ENCODE results near the gene GRK2.
"Not testable (repeated sequence)": the region's sequence is repeated elsewhere in the genome, so short reads cannot be mapped to it uniquely, and the experiment has no call there.

The GRK2 gene

DNA sequence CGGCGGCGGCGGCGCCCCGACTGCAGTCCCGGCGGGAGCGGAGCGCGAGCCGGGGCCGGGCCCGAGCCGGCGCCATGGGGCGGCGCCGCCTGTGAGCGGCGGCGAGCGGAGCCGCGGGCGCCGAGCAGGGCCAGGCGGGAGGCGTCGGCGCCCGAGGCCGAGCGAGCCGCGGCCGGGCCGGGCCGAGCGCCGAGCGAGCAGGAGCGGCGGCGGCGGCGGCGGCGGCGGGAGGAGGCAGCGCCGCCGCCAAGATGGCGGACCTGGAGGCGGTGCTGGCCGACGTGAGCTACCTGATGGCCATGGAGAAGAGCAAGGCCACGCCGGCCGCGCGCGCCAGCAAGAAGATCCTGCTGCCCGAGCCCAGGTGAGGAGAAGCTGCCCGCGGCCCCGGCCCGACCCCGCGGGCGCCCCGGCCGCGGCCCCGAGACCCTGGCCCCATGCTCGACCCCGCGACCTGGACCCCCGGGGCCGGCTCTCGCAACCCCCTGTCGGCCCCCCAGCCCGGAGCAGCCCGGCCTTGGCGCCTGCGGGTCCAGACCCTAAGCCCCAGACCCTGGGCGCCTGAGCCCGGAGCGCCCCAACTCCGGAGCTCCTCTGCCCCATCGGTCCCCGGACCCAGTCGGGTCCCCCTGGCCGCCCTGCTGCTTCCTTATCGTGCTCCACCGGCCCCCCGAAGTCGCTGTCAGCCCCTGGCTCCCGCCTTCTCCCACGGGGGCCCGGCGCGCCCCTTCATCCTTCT is at the start of gene GRK2:
Gene GRK2 (plus strand): TSS at position 25 of the 739 bp plus-strand sequence. CDS start 227 bp downstream, at position 252.
- DNase-seq, result peak; percentile 60

DNA sequence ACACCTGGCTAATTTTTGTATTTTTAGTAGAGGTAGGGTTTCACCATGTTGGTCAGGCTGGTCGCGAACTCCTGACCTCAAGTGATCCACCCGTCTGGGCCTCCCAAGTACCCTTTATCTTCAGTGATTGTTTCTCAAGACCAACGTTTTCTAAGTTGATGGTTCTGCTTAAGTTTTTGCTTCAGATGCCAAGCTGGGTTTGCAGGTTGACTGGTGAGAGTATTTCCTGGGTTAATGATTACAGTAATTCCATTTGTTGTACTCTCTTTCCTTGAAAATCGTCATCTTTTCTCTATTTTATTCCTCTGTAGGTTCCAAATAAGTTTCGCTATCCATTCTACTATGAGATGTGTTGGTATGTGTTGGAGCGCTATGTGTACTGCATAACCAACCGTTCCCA is 38.5 kb upstream of the GRK2 start:
- no peak for DNase-seq

DNA sequence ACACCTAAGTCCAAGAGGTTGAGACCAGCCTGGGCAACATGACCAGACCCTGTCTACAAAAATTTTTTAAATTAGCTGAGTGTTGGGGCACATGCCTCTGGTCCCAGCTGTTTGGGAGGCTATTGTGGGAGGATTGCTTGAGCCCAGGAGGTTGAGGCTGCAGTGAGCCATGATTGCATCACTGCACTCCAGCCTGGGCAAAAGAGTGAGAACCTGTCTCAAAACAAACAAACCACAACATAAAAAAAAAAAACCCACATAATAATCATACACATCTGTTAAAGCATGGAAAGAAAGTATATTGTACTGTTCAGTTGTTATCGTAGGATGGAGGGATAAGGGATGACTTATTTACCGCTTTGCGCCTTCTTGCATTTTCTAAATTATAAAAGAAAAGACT is 35.9 kb upstream of the GRK2 start:
- DNase-seq, result peak; percentile 3

DNA sequence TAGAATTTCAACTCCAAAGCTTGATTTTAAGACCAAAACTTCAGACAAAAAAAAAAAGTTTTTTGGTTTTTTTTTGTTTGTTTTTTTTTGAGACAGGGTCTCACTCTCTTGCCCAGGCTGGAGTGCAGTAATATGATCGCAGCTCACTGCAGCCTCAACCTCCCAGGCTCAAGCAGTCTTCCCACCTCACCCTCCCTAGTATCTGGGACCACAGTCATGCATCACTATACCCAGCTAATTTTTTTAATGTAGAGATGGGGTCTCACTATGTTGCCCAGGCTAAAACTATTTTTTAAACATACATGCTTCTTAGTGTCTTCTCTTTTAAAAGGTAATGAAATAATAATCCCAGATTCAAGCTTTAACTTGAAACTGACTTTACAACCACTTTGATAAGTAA is 35.4 kb upstream of the GRK2 start:
- DNase-seq, result no peak

DNA sequence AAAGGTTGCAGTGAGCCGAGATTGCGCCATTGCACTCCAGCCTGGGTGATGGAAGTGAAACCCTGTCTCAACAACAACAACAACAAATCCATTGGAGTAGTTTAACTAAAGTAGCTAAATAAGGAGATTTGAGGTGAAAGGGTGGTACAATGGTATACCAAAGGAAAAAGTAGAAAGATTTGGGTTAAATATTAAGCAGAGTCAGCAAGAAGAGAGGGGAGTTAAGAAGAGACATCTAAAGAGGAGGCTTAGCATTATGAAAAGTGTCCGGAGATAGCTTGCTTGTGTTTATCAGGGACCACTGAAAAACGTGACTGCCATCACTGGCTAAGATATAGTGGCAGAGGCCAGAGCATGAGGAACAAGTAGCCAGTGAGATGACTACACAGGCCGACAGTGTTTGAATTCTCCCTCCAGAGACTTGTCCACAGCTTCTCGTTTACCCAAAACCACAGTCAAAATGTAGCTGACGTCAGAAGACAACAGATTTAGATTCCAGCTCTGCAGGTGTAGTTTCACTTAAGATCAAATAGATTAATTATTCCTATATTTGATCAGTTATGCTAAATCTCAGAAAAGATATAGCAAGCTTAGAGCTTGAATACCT is 32.6 kb upstream of the GRK2 start:
- DNase-seq, result no peak

DNA sequence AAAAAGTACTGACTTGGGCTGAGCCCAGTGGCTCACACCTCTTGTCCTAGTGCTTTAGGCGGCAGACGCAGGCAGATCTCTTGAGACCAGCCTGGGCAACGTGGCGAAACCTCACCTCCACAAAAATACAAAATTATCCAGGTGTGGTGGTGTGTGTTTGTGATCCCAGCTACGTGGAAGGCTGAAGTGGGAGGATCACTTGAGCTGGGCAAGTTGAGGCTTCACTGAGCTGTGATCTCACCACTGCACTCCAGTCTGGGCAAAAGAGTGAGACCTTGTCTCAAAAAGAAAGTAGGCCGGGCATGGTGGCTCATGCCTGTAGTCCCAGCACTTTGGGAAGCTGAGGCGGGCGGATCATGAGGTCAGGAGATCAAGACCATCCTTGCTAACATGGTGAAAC is 31.7 kb upstream of the GRK2 start:
- DNase-seq, result not testable (repeated sequence)

DNA sequence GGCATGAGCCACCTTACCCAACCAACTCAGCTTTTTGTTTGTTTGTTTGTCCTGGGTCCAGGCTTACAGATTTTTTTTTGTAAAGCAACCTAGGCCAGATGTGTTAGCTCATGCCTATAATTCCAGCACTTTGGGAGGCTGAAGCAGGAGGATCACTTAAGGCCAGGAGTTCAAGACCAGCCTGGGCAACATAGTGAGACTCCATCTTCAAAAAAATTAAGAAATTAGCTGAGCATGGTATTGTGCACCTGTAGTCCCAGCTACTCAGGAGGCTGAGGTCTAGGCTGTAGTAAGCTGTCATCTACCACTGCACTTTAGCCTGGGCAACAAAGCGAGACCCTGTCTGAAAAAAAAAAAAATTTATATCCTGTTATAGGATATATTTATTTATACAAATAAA is 28.7 kb upstream of the GRK2 start:
- DNase-seq, result no peak

DNA sequence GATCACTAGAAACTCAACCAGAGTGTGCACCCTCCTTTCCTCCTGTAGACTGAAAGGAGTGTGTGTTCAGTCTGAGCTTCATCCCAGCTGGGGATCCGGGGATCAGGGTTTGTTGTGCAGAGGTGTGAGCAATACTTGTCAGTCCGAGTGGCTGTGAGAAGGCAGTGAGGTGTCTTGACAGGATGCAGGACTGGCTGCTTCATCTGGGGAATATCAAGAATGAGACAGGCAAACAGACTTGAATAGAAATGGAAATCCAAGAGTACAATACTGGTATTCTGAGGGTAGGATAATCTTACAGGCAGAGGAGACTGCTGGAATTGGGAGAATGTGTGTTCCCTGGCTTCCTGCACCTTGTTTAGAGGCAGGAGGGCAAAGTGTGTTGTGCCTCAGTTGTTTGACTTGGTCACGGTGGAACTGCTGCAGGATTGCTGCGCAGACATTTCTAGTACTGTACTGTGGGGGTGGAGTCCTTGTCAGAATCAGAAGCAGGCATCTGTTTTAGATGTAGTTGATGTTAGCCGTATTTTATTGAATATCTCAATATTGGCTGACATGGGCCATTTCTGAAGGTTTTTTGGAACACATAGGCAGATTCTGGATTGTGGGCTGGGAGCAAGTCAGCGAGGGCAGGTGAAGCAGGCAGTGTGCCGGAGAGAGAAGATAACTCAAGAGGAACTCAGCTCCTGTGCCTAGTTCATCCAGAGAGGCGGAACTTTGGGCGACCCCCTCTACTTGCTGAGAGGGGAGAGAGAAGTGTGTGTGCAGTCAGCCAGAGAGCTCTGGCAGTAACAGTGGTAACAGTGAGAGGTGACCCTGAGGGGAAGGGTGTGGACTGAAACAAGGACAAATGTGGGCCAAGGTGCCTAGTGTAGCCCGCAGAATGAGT is 27.1 kb upstream of the GRK2 start:
- peak; percentile 27 for DNase-seq

DNA sequence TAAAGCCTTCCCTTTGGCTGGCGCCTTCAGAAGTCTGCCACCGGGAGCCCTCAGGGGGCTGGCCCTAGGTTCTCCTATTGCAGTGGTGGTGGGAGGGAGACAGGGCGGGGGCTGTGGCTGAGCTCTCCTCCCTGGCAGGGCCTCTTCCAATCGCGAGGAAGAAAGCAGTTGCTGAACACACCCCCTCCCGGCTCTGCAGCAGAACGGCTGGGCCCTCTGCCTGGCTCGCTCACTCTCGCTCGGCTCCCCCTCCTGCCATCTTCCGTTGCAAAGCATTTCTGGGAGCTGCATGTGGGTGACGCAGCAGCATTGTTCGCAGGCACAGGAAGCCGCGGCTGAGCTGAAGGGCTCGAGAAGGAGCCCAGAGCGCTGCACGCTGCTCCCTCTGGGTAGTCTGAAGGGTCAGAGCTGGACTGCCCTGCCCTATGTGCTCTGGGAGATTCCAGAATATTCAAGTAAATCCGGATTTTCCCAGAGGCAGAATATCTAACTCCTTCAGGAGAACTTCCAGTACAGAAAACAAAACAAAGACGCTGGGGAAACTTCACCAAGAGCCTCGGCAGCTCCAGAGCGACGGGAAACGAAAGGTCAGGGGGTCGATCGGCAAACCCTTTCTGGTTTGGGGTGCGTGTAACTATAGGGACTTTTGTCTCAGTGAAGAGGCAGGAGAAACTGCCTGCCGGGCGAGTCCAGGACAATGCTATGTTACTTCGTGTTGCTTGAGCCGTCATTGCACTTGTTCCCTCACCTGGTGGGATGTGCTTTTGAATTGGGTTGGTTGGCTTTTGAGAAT is 26.3 kb upstream of the GRK2 start:
- DNase-seq, result peak; percentile 98

DNA sequence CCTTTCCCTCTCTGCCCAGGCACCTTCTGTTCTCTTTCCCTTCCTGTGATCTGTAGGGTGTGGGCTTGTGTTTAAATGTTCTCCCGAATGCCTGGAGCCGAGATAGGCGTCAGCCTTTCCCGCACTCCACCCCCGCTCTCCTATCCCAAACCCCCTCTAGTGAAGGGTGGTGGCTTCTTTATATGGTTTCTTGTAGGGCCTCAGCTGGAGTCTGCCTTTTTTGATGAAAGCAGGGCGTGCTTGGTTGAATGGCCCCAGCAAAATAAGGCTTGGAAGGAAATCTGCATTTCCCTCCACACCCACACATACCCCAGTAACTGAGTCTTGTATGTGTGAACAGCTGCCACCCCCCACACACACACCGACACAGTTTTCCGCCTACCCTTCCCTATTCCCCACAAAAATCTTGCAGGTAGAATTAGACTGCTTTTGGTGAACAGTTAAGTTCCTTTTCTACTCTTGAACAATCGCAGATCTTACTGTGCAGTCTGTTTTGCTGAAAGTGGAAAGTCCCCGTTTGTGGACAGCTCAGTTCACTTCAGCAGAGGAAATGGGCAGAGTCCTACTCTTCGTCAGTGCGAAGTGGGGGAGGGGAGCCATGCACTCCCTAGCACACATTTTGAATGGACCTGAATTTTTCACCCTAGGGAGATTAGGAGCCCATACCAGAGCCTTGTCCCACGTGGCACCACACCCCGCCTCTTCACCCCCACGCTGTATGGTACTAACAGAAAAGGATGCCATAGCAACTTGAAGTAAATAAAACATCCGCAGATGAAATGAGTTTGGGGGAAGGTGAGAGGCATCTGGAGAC is 25.5 kb upstream of the GRK2 start:
- peak; percentile 75 for DNase-seq

DNA sequence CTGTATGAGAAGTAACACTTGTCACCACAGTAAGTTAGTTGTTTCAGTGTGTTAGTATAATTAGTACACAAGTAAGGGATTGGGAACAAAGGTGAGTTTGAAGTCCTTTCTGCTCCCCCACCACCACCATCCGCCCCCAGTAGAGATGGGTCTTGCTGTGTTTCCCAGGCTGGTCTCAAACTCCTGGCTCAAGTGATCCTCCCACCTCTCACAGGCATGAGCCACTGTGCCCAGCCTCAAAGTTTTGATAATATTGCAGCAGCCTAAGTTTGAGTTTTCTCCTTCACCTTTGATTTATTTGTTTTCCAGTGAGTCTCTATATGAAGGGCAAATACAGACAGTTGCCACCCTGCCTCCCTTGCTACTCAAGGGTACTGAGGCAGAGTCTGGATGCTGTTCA is 23.7 kb upstream of the GRK2 start:
- no peak for DNase-seq

DNA sequence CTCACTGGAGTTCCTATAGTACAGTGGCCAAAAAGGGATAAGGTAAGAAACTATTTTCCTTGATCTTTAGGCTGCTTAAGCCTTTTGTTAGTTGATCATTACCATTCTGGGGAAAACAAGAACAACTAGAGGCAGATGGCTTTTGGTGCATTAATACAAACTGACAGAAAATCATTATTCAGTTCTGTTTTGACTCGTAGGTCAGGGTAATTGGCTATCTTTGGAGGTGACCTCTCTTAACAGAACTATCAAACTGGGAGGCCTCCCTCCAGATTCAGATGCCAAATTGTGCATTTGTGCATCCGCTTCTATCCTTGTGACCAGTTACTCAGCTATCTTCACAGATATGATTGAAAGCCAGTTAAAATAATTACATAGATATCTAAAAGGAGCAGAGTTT is 23.2 kb upstream of the GRK2 start:
- DNase-seq, result no peak

DNA sequence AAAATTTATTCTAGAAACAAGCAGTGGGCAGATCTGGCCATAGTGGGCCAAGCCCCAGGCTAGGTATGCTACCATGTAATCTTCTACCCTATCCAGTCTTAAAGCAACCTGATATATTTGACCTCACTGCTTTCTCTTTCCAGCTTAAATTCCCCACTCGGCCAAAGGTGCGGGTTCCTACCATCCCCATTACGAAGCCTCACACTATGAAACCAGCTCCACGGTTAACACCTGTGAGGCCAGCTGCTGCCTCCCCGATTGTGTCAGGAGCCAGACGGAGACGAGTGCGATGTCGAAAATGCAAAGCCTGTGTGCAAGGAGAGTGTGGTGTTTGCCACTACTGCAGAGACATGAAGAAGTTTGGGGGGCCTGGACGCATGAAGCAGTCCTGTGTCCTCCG is 21.2 kb upstream of the GRK2 start:
- no peak for DNase-seq

DNA sequence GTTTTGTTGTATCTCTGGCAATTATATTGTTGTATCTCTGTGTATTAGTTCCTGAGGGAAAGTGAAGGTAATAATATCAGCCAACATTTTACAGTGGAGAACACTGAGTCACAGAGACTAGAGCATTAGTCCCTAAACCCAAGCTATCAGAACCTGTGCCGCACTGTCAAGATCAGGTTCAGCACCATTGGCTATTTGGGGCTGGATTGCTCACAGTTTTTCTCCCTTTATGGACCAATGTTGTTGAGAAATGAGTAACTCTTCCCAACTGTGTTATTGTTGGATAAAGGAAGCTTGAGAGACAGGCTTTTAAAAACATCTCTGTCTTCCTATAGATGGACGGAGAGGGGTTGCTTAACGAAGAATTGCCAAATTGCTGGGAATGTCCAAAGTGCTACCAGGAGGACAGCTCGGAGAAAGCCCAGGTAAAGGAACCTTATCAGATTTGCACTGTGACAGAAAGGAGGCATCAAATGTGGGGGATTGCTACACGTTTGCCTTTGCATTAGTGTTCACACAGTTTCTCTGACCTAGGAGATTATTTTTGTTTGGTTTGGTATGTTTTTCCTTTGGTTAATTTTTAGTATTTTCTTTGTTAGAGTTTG is 18.2 kb upstream of the GRK2 start:
- no peak for DNase-seq

DNA sequence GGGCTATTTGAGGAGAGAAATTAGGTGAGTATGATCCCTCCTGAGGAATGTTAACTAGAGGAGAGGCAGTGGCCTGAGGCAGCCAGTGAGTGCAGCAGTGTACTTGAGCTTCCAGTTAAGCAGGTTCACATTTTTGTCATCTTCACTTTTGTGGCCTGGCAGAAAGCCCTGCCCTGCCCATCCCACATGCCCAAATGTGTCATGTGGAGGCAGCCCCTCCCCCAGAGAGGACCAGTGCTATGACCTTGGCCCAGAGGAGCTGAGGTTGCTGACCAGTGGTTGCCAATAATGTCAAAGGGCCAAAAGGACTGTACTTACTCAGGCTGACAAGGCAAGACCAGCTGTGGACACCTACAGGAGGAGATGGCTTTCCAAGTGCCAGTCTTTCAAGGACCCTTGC is 17.6 kb upstream of the GRK2 start:
- DNase-seq, result no peak

DNA sequence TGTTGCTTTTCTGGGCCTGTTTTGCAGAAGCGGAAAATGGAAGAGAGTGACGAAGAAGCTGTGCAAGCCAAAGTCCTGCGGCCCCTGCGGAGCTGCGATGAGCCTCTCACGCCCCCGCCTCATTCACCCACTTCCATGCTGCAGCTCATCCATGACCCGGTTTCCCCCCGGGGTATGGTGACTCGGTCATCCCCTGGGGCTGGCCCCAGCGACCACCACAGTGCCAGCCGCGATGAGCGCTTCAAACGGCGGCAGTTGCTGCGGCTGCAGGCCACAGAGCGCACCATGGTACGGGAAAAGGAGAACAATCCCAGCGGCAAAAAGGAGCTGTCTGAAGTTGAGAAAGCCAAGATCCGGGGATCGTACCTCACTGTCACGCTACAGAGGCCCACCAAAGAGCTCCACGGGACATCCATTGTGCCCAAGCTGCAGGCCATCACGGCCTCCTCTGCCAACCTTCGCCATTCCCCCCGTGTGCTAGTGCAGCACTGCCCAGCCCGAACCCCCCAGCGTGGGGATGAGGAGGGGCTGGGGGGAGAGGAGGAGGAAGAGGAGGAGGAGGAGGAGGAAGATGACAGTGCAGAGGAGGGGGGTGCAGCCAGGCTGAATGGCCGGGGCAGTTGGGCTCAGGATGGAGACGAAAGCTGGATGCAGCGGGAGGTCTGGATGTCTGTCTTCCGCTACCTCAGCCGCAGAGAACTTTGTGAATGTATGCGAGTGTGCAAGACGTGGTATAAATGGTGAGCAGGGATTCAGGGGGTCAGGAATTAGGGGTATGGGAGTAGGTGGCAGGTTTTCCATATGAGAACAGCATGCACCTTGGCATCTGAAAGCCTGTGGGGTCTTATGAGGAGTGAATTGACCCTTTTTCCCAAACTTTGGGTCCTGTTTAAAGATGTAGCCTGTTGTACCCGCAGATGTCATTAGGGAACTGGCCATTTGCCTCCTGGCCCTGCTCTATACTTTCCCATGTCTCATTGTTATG is 15.9 kb upstream of the GRK2 start:
- no peak for DNase-seq

DNA sequence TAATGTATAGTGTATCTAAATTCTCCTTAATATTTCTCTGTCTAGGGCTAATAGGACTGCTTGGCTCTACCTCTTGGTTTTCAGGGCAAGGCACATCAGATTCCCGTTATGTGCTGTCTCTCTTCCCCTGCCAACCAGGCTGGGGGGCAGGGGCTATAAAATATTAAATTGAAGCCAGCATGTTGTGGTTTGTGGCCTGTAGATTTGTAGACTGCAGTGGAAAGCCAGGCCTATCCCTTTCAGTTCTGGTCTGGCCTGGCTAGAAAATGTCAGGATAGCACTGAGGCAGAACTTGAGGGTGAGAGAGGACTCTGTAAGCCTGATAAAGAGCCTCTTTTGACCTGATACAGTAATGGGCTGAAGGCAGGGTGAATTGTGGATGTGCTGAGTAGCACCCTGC is 14.4 kb upstream of the GRK2 start:
- no peak for DNase-seq

DNA sequence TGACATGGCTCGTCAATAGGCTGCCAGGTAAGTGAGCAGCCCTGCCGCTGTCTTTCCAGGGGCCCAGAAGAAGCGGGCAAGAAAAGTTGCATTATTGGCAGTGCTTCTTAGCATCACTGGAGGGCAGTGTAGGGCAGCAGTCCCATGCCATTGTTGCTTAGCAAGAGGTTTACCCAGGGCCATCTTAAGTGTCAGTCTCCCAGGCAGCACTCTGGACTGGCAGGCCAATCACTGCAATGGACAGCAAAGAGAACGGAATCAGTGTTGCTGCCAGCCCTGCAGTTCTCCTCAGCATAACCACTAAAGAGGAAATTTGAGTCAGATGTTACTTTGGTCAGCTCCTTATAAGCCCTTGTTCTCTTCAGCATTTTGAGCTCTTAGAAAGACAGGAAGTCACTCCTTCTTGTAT is 13.4 kb upstream of the GRK2 start:
- peak; percentile 38 for DNase-seq

DNA sequence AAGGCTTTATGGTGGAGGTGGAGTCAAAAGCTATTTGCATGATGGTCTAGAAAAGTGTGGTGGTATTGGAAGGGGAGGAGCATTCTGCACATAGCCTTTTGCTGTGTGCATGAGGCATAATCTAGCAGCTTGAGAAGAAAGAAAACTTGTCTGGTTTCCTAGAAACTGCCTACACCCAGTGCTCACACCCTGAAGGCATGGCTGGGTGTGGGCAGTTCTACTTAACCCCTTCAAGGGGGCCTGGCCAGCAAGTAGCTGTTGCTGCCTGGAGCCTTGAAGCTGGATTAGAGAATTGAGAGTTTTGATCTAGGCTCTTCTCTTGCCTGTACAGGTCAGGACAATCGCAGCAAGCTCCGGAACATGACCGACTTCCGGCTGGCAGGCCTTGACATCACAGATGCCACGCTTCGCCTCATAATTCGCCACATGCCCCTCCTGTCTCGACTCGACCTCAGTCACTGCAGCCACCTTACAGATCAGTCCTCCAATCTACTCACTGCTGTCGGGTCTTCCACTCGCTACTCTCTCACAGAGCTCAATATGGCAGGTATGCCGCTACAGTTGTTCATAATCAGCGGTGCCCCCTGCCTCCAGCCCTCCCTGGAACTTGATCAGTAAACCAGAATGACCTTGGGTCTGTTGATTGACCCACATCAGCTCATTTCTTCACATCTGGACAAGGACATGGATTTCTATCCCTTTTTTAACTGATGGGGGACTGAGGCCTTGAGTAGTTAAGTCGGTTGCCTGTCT is 12.2 kb upstream of the GRK2 start:
- no peak for DNase-seq

DNA sequence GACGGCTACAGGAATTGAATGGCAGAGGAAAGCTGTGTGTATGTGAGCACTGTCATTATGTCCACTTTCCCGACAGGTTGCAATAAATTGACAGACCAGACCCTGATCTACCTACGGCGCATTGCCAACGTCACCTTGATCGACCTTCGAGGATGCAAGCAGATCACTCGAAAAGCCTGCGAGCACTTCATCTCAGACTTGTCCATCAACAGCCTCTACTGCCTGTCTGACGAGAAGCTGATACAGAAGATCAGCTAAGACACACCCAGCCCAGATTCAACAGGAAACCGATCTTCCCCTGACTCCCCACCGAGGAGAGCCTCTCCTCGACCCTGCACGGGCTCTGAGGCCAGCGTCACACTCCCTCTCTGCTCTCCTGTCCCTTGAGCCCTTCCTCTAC is 11.5 kb upstream of the GRK2 start:
- no peak for DNase-seq

All from OCI-M1 (cell line).